NCI-H82 treated with DMSO at 0.1 percent for 48 hours (cell line): ENCODE measurements around the gene DAB1.

ENCODE experiments used
- DNase-seq: peaks from one replicate; lab custom pipeline; 2025; ENCODE audit not compliant: unreplicated experiment; lab: John Stamatoyannopoulos, UW

DAB1 gene

GRCh38 chr1:56963667-56964066 is 460.2 kb downstream of the DAB1 start:
- DNase-seq = no peak

DNA sequence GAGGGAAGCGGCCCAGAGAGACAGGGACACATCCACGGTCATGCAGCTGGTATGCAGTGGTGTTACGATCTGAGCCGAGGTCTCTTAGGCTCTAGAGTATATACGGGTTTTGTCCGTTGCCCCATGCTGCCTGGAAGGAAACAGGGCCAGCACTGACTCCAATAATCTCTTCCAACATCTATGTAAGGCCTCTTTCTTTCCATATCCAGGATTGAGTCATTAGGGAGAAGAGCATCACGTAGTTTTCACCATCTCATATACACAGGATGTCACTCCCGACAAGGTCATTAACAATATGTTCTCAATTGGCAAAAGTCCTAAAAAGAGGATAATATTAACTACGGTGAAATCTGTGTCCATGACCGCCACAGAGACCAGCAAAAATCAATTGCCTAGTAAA is 462.4 kb downstream of the DAB1 start:
- no peak for DNase-seq

GRCh38 chr1:56958526-56958925 is 465.3 kb downstream of the DAB1 start:
- peak; percentile 99 for DNase-seq

- DNase-seq = no peak
These were observed 465.9 kb downstream of the DAB1 start for GRCh38 chr1:56957931-56958330.

DNA sequence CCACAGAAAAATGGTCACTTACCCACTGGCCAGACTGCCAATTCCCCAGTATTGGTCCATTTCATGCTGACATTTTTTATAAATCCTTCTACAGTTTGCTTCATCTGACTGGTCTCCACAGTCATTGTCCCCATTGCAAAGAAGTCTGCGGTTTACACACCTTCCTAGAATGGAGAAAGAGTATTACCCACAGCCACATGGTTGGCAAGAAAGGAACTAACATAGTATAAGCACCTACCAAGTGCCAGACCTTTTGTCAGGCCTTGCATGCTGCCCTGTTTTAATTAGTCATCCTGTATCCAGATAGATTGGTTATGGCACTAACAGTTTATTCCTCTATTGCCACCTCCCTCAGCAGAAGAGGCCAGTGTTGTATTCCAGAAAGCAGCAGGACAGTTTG is 469.2 kb downstream of the DAB1 start:
- DNase-seq = no peak

- no peak for DNase-seq
These were observed 470.5 kb downstream of the DAB1 start for GRCh38 chr1:56953386-56953785.

- no peak for DNase-seq
These were observed 471.4 kb downstream of the DAB1 start for GRCh38 chr1:56952501-56952900.

DNA sequence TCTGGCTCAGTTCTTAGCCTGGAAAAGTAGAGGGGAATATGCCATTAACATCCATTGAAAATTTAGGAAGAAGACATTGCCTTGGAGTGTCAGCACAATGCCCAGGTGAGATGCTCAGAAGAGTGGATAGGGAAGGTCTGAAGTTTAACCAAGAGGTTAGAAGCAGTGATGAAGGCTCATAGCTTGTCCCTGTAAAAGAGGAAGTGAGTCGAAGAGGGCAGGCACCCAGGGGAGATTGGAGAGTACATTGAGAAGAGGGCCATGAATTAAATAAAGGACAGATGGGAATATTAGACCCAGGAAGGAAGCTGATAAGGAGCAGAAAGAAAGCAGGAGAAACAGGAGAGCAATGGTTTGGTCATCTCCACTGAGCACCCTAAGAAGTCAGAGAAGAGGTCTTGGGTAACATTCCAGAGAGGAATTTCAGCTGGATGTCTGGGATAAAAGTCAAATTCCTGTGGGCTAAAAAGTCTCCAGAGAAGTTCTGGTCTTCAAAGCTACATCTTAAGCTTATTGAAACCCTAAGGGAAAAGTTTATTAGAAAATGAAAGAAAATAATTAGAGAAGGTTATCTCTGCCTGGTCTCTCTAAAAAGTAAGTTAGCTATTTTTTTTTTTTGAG is 475.3 kb downstream of the DAB1 start:
- no peak for DNase-seq
